ENCODE measurements around the gene OPN1LW.
"Not testable (repeated sequence)": the region's sequence is repeated elsewhere in the genome, so short reads cannot be mapped to it uniquely, and the experiment has no call there.

OPN1LW gene

DNA sequence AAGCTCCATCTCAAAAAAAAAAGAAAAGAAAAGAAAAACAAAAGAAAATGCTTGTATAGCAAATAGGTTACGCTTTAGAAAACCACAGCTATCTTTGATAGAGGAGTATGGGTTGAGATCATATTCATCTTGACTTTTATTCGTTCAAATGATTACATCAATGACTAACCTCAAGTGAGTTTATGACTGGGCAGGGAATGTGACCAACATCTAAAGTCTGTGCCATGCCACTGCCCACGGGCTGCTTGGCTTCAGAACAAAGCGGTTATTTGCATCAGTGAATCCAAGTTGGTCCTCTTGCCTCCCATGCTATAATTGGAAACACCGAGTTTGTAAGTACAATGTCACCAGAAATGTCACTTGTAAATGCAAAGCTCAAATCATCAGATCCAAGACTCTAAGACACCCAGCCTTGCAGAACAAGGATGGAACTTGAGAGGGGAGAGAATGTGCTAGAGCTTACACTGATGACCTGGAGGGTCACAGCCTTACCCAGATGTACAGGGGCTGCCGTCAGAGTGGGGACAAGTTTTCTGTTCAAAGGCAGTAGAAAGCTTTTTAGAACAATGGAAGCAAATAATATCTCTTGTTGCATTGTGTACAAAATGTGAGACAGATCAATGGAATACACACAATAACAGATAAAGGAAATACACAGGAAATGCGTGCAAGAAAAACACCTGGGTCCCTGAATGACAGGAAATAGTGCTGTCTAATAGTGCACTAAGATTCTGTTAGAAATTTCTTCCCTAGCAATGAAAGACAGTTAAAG lies 8.4 kb upstream of the OPN1LW start:
- peak in 2 of 4 experiments; percentile 18 to 26 for DNase-seq

- DNase-seq: peak; percentile 65 to 84 (median 73)
Observed at GRCh38 chrX:154136627-154137161, 7.3 kb upstream of the OPN1LW start.

- no peak for DNase-seq
Observed at GRCh38 chrX:154138857-154139256, 5.2 kb upstream of the OPN1LW start.

GRCh38 chrX:154140206-154140605 lies 3.8 kb upstream of the OPN1LW start:
- no peak for DNase-seq

GRCh38 chrX:154140742-154141141 lies 3.3 kb upstream of the OPN1LW start:
- DNase-seq: no peak

GRCh38 chrX:154142386-154142785 lies 1.7 kb upstream of the OPN1LW start:
- DNase-seq: no peak

GRCh38 chrX:154142950-154143745 lies 895 bp upstream of the OPN1LW start:
- no peak for DNase-seq

GRCh38 chrX:154151030-154151429 lies 7.0 kb downstream of the OPN1LW start:
- DNase-seq: not testable (repeated sequence)

DNA sequence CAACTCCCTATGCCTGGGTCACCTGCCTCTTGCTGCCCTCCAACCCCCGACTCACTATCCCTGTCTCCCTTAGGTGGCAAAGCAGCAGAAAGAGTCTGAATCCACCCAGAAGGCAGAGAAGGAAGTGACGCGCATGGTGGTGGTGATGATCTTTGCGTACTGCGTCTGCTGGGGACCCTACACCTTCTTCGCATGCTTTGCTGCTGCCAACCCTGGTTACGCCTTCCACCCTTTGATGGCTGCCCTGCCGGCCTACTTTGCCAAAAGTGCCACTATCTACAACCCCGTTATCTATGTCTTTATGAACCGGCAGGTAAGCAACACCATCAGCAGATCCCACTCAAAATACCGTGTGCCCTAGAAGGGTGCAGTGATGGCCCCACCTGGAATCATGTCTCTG lies 12.2 kb downstream of the OPN1LW start:
- DNase-seq: not testable (repeated sequence)

GRCh38 chrX:154157207-154157606 lies 13.2 kb downstream of the OPN1LW start:
- DNase-seq: not testable (repeated sequence)

DNA sequence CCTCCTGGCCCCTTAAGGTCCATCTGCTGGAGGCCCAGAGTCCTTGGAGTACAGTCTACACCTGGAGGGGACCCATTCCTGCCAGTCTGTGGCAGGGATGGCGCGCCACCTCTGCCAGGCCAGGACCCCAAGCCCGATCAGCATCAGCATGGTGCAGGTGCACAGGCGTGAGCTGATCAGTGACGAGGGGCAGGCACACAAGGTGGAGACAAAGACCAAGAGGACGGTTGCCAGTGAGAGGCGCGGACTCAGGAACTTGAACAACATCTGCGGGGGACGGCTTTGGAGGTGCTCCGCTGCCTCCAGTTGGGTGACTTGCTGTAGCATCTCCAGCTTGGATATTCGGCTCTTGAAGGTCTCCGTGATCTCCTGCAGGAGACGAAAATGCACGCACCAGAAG lies 15.3 kb downstream of the OPN1LW start:
- DNase-seq: not testable (repeated sequence)

DNA sequence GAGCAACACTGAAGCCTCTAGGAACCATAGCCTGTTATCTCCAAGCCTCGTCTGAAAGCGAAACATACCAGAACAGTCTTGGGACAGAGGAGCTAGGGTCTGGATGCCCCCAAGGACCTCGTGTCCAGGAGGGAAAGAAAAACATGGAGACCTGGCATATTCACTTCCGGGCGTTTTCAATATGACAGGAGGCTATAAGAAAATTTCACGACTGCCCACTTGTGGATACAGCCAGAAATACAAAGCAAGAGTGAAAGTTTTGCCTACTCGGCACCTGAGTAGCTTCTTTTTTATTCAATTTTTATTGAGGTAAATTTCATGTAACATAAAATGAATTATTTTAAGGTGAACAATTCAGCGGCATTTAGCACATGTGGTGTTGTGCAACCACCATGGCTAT lies 20.9 kb downstream of the OPN1LW start:
- DNase-seq: not testable (repeated sequence)

DNA sequence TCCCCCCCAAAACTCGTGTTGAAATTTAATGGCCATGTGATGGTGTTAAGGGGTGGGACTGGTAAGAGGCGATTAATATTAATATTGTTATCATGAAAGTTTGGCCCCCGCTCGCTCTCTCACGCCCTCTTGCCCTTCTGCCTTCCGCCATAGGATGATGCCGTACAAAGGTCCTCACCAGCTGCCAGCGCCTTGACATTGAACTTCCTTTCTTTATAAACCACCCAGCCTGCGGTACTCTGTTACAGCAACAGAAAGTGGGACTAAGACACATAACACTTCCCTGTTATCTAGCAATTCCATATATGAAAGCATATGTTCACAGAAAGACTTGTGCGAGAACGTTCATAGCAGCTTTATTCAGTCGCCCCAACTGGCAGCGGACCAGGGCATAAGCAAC lies 24.3 kb downstream of the OPN1LW start:
- DNase-seq: not testable (repeated sequence)

DNA sequence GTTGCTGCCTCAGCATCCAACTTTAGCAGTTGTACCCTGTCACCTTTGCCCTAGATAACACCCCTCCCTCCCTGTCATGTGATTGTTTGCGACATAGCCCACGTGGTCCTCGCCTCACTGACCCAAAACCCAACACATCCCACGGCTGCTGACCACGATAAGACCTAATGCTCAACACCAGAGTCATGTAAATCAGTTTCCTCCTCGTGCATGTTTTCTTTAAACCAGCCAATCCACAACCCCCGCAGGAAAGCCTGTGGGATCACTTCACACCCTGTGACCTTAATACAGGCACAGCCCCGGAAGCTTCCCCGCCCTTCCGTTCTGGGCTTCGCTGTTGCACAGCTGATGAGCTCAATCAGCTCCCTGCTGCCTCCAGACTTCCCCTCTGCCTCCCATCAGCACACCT lies 28.5 kb downstream of the OPN1LW start:
- DNase-seq: not testable (repeated sequence)

GRCh38 chrX:154174356-154174755 lies 30.3 kb downstream of the OPN1LW start:
- DNase-seq: not testable (repeated sequence)

GRCh38 chrX:154182296-154182695 lies 38.3 kb downstream of the OPN1LW start, which contains the start of gene OPN1MW:
Gene OPN1MW, plus strand, starts transcription at chrX:154182596. Its CDS starts 82 bp downstream, at chrX:154182678.
- DNase-seq: not testable (repeated sequence)

DNA sequence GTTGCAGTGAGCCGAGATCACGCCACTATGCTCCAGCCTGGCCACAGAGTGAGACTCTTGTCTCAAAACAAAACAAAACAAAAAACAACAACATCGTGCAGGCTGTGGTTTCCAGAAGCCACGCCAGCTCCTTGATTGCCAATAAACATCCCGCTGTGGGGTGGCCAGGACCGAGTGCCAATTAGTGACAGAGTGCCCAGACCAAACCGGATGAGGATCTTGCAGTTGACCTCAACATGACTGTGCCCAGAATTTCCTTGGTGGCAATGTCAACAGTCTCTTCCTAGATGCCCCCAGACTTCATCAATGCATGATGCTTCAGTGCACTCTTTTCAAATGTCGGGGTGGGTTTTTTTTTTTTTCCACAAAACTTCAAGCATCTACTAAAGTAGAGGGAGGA lies 39.8 kb downstream of the OPN1LW start:
- not testable (repeated sequence) for DNase-seq

DNA sequence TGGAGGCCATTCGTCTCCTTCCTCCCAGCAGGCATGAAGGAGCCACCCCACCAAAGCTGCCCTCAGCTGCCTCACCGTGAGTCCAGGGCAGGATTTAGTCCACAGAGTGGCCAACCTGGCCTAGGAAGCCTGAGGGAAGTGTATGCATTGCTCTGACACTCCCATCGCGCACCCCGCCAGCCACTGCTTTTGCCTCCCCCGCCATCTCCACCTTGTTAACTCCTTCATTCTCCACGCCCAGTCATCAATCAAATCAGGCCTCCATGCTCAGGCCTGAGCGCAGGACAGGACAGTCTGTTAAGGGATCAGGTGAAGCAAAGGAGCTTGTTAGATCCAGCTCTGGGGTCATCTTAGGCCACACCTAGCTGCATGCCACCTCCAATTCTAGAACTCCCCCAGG lies 48.8 kb downstream of the OPN1LW start:
- DNase-seq: not testable (repeated sequence)

GRCh38 chrX:154194316-154194715 lies 50.3 kb downstream of the OPN1LW start:
- DNase-seq: not testable (repeated sequence)

DNA sequence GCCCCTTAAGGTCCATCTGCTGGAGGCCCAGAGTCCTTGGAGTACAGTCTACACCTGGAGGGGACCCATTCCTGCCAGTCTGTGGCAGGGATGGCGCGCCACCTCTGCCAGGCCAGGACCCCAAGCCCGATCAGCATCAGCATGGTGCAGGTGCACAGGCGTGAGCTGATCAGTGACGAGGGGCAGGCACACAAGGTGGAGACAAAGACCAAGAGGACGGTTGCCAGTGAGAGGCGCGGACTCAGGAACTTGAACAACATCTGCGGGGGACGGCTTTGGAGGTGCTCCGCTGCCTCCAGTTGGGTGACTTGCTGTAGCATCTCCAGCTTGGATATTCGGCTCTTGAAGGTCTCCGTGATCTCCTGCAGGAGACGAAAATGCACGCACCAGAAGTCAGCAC lies 52.4 kb downstream of the OPN1LW start:
- DNase-seq: not testable (repeated sequence)

Measured in suppressor macrophage (primary cell).